HCT116 (cell line): ENCODE data around the gene CSNK2A1.

Source experiments
- CBX3 ChIP-seq: IDR thresholded peaks from 2 replicates; pipeline ENCODE4 v1.6.1; 2012; ENCODE audit warnings: low read depth
- CEBPB ChIP-seq: IDR thresholded peaks from 2 replicates; pipeline ENCODE4 v1.6.1; 2012; ENCODE audit warnings: low read depth
- EGR1 ChIP-seq: IDR thresholded peaks from 2 replicates; pipeline ENCODE4 v1.6.1; 2012; ENCODE audit warnings: low read depth
- ELF1 ChIP-seq: IDR thresholded peaks from 2 replicates; pipeline ENCODE4 v1.6.1; 2012; ENCODE audit warnings: low read depth, borderline replicate concordance
- EZH2 ChIP-seq: fragments of 200-600 bp; sonication (generic); IDR thresholded peaks from 2 replicates; pipeline ENCODE4 v1.6.1; 2017; ENCODE audit warnings: antibody characterized with exemption, mixed run types
- FOSL1 ChIP-seq: IDR thresholded peaks from 2 replicates; pipeline ENCODE4 v1.6.1; 2012; ENCODE audit warnings: low read depth
- POLR2A ChIP-seq: IDR thresholded peaks from 2 replicates; pipeline ENCODE4 v1.7.0; 2011; ENCODE audit warnings: borderline replicate concordance; ENCODE audit not compliant: insufficient read depth, insufficient read length; ENCODE audit errors: extremely low read depth
- POLR2AphosphoS5 ChIP-seq: IDR thresholded peaks from 2 replicates; pipeline ENCODE4 v1.6.1; 2011; ENCODE audit warnings: mild to moderate bottlenecking, low read depth, low read length, moderate library complexity
- SIN3A ChIP-seq: IDR thresholded peaks from 2 replicates; pipeline ENCODE4 v1.6.1; 2012; ENCODE audit warnings: low read depth
- SP1 ChIP-seq: IDR thresholded peaks from 2 replicates; pipeline ENCODE4 v1.6.1; 2012; ENCODE audit warnings: low read depth
- TCF7L2 ChIP-seq: IDR thresholded peaks from 2 replicates; pipeline ENCODE4 v1.7.0; 2011; ENCODE audit warnings: borderline replicate concordance, inconsistent platforms; ENCODE audit not compliant: insufficient read depth, insufficient read length; ENCODE audit errors: extremely low read depth
- TF ChIP-seq, protein P1 (sequence below), 3 experiments: fragments of 200-600 bp in 1 of 3; sonication (generic) in 1 of 3; IDR thresholded peaks in 2 of 3; conservative IDR thresholded peaks in 1 of 3; 2 replicates each; pipeline ENCODE4 v1.5.1; 2012 to 2017; ENCODE audit warnings: low read depth in 2 of 3, low read length in 2 of 3, antibody characterized with exemption in 1 of 3, borderline replicate concordance in 1 of 3, control low read depth in 1 of 3, mild to moderate bottlenecking in 1 of 3, mixed read lengths in 1 of 3, mixed run types in 1 of 3, moderate library complexity in 1 of 3; ENCODE audit not compliant: insufficient read depth in 1 of 3
- TF ChIP-seq, protein P2 (sequence below): IDR thresholded peaks from 2 replicates; pipeline ENCODE4 v1.6.1; 2011; ENCODE audit warnings: mild to moderate bottlenecking, low read length, moderate library complexity; ENCODE audit not compliant: insufficient replicate concordance; ENCODE audit errors: extremely low read depth
- TF ChIP-seq, protein P3 (sequence below): IDR thresholded peaks from 2 replicates; pipeline ENCODE4 v1.6.1; 2012

DNA sequence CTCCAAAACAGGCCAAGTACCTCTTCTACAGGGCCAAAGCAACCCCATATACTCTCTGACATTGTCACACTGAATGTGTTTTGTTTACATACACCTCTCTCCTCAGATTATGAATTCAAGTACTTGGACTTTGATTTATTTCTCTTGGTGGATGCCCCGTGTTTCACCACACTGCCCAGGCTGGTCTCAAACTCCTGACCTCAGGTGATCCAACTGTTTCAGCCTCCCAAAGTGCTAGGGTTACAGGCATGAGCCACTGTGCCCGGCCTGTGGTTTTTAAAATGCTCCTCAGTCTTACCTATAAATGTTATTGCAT is 16.1 kb downstream of the CSNK2A1 start:
- TF ChIP-seq, protein P1, sequence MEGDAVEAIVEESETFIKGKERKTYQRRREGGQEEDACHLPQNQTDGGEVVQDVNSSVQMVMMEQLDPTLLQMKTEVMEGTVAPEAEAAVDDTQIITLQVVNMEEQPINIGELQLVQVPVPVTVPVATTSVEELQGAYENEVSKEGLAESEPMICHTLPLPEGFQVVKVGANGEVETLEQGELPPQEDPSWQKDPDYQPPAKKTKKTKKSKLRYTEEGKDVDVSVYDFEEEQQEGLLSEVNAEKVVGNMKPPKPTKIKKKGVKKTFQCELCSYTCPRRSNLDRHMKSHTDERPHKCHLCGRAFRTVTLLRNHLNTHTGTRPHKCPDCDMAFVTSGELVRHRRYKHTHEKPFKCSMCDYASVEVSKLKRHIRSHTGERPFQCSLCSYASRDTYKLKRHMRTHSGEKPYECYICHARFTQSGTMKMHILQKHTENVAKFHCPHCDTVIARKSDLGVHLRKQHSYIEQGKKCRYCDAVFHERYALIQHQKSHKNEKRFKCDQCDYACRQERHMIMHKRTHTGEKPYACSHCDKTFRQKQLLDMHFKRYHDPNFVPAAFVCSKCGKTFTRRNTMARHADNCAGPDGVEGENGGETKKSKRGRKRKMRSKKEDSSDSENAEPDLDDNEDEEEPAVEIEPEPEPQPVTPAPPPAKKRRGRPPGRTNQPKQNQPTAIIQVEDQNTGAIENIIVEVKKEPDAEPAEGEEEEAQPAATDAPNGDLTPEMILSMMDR (IDR thresholded peaks at IDR 0.05 in 2 of 3, conservative IDR thresholded peaks at IDR 0.05 in 1 of 3; ENCODE audit: borderline replicate concordance in 1 of 3, insufficient read depth in 1 of 3, low read depth in 2 of 3, low read length in 2 of 3), result no peak
- TF ChIP-seq, protein P2, sequence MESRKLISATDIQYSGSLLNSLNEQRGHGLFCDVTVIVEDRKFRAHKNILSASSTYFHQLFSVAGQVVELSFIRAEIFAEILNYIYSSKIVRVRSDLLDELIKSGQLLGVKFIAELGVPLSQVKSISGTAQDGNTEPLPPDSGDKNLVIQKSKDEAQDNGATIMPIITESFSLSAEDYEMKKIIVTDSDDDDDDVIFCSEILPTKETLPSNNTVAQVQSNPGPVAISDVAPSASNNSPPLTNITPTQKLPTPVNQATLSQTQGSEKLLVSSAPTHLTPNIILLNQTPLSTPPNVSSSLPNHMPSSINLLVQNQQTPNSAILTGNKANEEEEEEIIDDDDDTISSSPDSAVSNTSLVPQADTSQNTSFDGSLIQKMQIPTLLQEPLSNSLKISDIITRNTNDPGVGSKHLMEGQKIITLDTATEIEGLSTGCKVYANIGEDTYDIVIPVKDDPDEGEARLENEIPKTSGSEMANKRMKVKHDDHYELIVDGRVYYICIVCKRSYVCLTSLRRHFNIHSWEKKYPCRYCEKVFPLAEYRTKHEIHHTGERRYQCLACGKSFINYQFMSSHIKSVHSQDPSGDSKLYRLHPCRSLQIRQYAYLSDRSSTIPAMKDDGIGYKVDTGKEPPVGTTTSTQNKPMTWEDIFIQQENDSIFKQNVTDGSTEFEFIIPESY, result no peak
- TF ChIP-seq SIN3A (no peak), POLR2A (no peak), TCF7L2 (no peak), EZH2 (no peak), ELF1 (no peak), FOSL1 (no peak), SP1 (no peak), CBX3 (no peak), CEBPB (no peak), POLR2AphosphoS5 (no peak), EGR1 (no peak)
- TF ChIP-seq, protein P3, sequence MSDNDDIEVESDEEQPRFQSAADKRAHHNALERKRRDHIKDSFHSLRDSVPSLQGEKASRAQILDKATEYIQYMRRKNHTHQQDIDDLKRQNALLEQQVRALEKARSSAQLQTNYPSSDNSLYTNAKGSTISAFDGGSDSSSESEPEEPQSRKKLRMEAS, result no peak
